Measurements from ENCODE around the gene APBB1IP.

Gene APBB1IP

DNA sequence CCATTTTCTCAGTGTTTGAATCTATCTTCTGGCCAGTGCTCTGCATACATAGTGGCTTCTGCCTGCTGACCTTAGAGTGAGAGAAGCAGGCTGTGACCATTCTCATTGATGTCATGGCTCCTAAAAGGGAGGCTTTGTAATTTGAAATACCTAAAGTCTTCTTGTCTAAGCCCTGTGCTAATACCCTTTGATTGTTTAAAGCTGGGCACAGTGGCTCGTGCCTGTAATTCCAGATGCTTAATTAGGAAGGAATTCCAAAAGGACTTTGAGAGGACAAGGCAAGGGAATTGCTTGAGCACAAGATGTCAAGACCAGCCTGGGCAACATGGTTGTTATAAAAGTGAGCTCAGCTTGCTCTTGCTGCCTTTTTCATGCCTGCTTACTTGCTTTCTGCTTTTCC, 81.7 kb downstream of the APBB1IP start:
- TF ChIP-seq SPI1 (IDR thresholded peaks at IDR 0.05; ENCODE audit: borderline replicate concordance, low read depth) (no peak), GABPA (IDR thresholded peaks at IDR 0.05; ENCODE audit: low read depth) (no peak), POLR2AphosphoS5 (IDR thresholded peaks at IDR 0.05; ENCODE audit: low read depth) (no peak)
- TF ChIP-seq, protein P1, sequence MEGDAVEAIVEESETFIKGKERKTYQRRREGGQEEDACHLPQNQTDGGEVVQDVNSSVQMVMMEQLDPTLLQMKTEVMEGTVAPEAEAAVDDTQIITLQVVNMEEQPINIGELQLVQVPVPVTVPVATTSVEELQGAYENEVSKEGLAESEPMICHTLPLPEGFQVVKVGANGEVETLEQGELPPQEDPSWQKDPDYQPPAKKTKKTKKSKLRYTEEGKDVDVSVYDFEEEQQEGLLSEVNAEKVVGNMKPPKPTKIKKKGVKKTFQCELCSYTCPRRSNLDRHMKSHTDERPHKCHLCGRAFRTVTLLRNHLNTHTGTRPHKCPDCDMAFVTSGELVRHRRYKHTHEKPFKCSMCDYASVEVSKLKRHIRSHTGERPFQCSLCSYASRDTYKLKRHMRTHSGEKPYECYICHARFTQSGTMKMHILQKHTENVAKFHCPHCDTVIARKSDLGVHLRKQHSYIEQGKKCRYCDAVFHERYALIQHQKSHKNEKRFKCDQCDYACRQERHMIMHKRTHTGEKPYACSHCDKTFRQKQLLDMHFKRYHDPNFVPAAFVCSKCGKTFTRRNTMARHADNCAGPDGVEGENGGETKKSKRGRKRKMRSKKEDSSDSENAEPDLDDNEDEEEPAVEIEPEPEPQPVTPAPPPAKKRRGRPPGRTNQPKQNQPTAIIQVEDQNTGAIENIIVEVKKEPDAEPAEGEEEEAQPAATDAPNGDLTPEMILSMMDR (IDR thresholded peaks at IDR 0.05; ENCODE audit: insufficient read depth, low read length), result no peak
- TF ChIP-seq, protein P2, sequence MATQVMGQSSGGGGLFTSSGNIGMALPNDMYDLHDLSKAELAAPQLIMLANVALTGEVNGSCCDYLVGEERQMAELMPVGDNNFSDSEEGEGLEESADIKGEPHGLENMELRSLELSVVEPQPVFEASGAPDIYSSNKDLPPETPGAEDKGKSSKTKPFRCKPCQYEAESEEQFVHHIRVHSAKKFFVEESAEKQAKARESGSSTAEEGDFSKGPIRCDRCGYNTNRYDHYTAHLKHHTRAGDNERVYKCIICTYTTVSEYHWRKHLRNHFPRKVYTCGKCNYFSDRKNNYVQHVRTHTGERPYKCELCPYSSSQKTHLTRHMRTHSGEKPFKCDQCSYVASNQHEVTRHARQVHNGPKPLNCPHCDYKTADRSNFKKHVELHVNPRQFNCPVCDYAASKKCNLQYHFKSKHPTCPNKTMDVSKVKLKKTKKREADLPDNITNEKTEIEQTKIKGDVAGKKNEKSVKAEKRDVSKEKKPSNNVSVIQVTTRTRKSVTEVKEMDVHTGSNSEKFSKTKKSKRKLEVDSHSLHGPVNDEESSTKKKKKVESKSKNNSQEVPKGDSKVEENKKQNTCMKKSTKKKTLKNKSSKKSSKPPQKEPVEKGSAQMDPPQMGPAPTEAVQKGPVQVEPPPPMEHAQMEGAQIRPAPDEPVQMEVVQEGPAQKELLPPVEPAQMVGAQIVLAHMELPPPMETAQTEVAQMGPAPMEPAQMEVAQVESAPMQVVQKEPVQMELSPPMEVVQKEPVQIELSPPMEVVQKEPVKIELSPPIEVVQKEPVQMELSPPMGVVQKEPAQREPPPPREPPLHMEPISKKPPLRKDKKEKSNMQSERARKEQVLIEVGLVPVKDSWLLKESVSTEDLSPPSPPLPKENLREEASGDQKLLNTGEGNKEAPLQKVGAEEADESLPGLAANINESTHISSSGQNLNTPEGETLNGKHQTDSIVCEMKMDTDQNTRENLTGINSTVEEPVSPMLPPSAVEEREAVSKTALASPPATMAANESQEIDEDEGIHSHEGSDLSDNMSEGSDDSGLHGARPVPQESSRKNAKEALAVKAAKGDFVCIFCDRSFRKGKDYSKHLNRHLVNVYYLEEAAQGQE (IDR thresholded peaks at IDR 0.05; ENCODE audit: insufficient replicate concordance, low read depth), result no peak
- H3K4me3 ChIP-seq (replicated peaks; ENCODE audit: insufficient read depth, low read length), result no peak overlapping the region
- no peak for DNase-seq (ENCODE audit: low read depth in 1 of 2, low spot score in 1 of 2)
- H3K27ac ChIP-seq (replicated peaks), result no peak overlapping the region
- H3K27me3 ChIP-seq (ENCODE audit: insufficient read depth, poor library complexity, severe bottlenecking), result no peaks in the 10 kb centered on the region

DNA sequence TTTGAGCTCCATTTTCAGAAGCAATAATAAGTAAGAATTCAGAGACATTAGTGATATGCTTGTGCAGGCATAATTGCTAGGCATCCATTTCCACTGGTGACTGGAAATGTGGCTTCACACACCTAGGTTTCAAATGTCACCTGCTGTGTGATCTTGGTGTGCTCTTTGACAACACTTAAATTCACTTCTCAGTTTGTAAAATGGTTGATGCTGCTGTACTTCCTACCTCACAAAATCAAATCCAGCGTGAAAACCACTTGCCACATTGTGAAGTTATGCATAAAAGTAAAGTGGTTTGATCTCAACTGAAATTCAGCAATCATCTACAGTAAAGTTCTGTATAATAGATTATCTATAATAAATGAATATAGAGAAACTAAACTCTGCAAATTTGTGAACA, 82.4 kb downstream of the APBB1IP start:
- Histone ChIP-seq H3K27me3 (ENCODE audit: insufficient read depth, poor library complexity, severe bottlenecking) (no peaks in the 10 kb centered on the region), H3K4me3 (replicated peaks; ENCODE audit: insufficient read depth, low read length) (no peak overlapping the region), H3K27ac (replicated peaks) (no peak overlapping the region)
- no peak for DNase-seq (ENCODE audit: low read depth in 1 of 2, low spot score in 1 of 2)
- TF ChIP-seq, protein P1 (IDR thresholded peaks at IDR 0.05; ENCODE audit: insufficient read depth, low read length), result no peak
- TF ChIP-seq GABPA (IDR thresholded peaks at IDR 0.05; ENCODE audit: low read depth), result no peak

DNA sequence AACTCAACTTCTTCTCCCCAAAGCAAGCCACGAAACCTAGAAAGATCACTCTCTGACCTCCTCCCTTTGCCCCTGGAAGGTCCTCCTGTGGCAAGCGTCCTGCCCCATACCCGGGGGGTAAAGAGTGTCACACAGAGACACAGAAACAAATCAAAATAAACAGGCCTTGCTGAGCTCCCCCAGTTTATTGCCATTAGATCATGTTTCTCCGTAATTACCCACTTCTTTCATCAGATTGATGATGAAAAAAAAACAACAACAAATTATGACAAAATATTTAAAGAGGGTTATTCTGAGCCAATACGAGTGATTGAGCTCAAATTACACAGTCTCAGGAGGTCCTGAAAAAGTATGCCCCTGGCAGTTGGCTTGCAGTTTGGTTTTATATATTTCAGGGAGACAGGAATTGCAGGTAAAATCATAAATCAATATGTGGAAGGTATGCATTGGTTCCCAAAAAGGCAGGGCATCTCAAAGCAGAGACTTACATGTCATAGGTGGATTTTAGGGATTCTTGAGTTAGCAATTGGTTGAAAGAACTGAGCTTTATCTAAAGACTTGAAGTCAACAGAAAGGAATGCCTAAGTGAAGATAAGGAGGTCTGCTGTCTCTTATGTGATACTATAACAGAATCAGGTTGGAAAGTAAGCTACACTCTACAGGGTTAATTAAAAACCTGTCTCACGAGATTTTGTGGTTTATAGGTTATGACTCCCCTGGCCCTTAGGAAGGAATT, 86.2 kb downstream of the APBB1IP start:
- Histone ChIP-seq H3K27ac (replicated peaks) (no peak overlapping the region), H3K27me3 (ENCODE audit: insufficient read depth, poor library complexity, severe bottlenecking) (no peaks in the 10 kb centered on the region), H3K4me3 (replicated peaks; ENCODE audit: insufficient read depth, low read length) (no peak overlapping the region)
- no peak for DNase-seq (ENCODE audit: low read depth in 1 of 2, low spot score in 1 of 2)
- TF ChIP-seq GABPA (IDR thresholded peaks at IDR 0.05; ENCODE audit: low read depth) (no peak), SPI1 (IDR thresholded peaks at IDR 0.05; ENCODE audit: borderline replicate concordance, low read depth) (no peak), POLR2AphosphoS5 (IDR thresholded peaks at IDR 0.05; ENCODE audit: low read depth) (no peak)
- TF ChIP-seq, protein P2 (IDR thresholded peaks at IDR 0.05; ENCODE audit: insufficient replicate concordance, low read depth), result no peak
- TF ChIP-seq, protein P1 (IDR thresholded peaks at IDR 0.05; ENCODE audit: insufficient read depth, low read length), result no peak

DNA sequence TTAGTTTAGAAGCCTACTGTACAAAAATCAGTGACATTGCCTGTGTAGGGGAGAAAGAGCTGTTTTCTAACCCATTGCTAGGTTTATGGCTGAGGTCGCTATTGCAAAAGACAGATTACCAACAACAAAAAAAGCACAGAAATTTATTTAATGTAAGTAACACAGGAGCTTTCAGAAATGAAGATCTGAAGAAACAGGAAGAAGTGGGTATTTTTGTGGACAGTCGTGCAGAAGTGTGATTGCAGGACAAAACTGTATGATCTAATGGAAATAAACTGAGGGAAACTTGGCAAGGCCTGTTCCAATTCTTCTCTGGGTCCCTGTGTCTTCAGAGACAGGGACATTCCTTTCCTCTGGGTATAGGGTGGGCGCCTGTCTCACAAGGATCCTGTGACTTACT, 87.4 kb downstream of the APBB1IP start:
- Histone ChIP-seq H3K27me3 (ENCODE audit: insufficient read depth, poor library complexity, severe bottlenecking) (no peaks in the 10 kb centered on the region), H3K27ac (replicated peaks) (peak overlapping the region; percentile 15), H3K4me3 (replicated peaks; ENCODE audit: insufficient read depth, low read length) (no peak overlapping the region)
- no peak for TF ChIP-seq POLR2AphosphoS5 (IDR thresholded peaks at IDR 0.05; ENCODE audit: low read depth)
- TF ChIP-seq GABPA (IDR thresholded peaks at IDR 0.05; ENCODE audit: low read depth), result no peak
- TF ChIP-seq, protein P2 (IDR thresholded peaks at IDR 0.05; ENCODE audit: insufficient replicate concordance, low read depth), result no peak
- TF ChIP-seq, protein P1 (IDR thresholded peaks at IDR 0.05; ENCODE audit: insufficient read depth, low read length), result no peak
- TF ChIP-seq SPI1 (IDR thresholded peaks at IDR 0.05; ENCODE audit: borderline replicate concordance, low read depth), result no peak
- peak in 1 of 2 experiments; percentile 10 for DNase-seq (ENCODE audit: low read depth in 1 of 2, low spot score in 1 of 2)
